SU-DHL-6 (cell line): ENCODE results near the gene PRXL2A.
A peak's percentile ranks its signal among the peaks of the same experiment; 100 is the strongest.

Experiments
- H2AFZ ChIP-seq: fragments of 200-600 bp; sonication (generic); 2 replicates; pipeline ENCODE4 v1.6.1; 2014; ENCODE audit warnings: low read depth, mild to moderate bottlenecking, moderate library complexity, mixed read lengths, antibody characterized with exemption, low read length; ENCODE audit not compliant: severe bottlenecking
- H3F3A ChIP-seq: fragments of 200-600 bp; shearing (Covaris generic); 2 replicates; pipeline ENCODE4 v1.6.0; 2016; ENCODE audit warnings: antibody characterized with exemption, mild to moderate bottlenecking; ENCODE audit not compliant: insufficient read depth
- H3K27ac ChIP-seq: fragments of 200-600 bp; sonication (generic); 2 replicates; pipeline ENCODE4 v1.5.1; 2016; ENCODE audit warnings: low read depth, mild to moderate bottlenecking, low read length, moderate library complexity, mixed read lengths
- H3K27me3 ChIP-seq: fragments of 200-600 bp; sonication (generic), shearing (Covaris generic); 2 replicates; pipeline ENCODE4 v1.6.0; 2014; ENCODE audit warnings: mild to moderate bottlenecking, low read length
- H3K36me3 ChIP-seq: fragments of 200-600 bp; sonication (generic); 2 replicates; pipeline ENCODE4 v1.6.1; 2014; ENCODE audit warnings: mild to moderate bottlenecking, low read length, mixed read lengths
- H3K4me2 ChIP-seq: fragments of 300-600, 200-600 bp; shearing (Covaris generic), sonication (generic); 2 replicates; pipeline ENCODE4 v1.6.0; 2014; ENCODE audit warnings: low read length, low read depth, mild to moderate bottlenecking; ENCODE audit not compliant: poor library complexity, severe bottlenecking
- H3K4me3 ChIP-seq: fragments of 200-600 bp; sonication (generic); 2 replicates; pipeline ENCODE4 v1.5.1; 2014; ENCODE audit warnings: antibody characterized with exemption, low read length, mild to moderate bottlenecking, mixed read lengths; ENCODE audit not compliant: insufficient read depth, poor library complexity, severe bottlenecking
- H3K79me2 ChIP-seq: fragments of 200-600 bp; sonication (generic); 2 replicates; pipeline ENCODE4 v1.6.1; 2014; ENCODE audit warnings: mild to moderate bottlenecking, low read length, moderate library complexity; ENCODE audit not compliant: insufficient read depth
- H3K9ac ChIP-seq: fragments of 200-600 bp; sonication (generic); 2 replicates; pipeline ENCODE4 v1.7.0; 2014; ENCODE audit warnings: mild to moderate bottlenecking, low read length
- H3K9me2 ChIP-seq: fragments of 200-600 bp; sonication (generic); replicated peaks from 2 replicates; pipeline ENCODE4 v1.6.1; 2014; ENCODE audit warnings: low read length; ENCODE audit not compliant: insufficient read depth
- H3K9me3 ChIP-seq: fragments of 200-600 bp; sonication (generic); 2 replicates; pipeline ENCODE4 v1.6.1; 2014; ENCODE audit warnings: low read length, mixed read lengths; ENCODE audit not compliant: insufficient read depth
- H4K20me1 ChIP-seq: fragments of 200-600 bp; sonication (generic); 2 replicates; pipeline ENCODE4 v1.6.1; 2014; ENCODE audit warnings: low read depth, mild to moderate bottlenecking, antibody characterized with exemption, low read length, moderate library complexity, mixed read lengths
- EZH2phosphoT487 ChIP-seq: fragments of 200-600 bp; sonication (generic), shearing (Covaris generic); conservative IDR thresholded peaks from 2 replicates; pipeline ENCODE4 v1.6.1; 2018; ENCODE audit warnings: mild to moderate bottlenecking, antibody characterized with exemption, low read length, moderate library complexity, mixed read lengths
- TF ChIP-seq, protein P1 (sequence below): fragments of 200-600 bp; sonication (generic); IDR thresholded peaks from one replicate; pipeline ENCODE4 v1.5.1; 2017; ENCODE audit warnings: antibody characterized with exemption, mild to moderate bottlenecking, low read length, moderate library complexity; ENCODE audit not compliant: insufficient read depth, poor library complexity, severe bottlenecking

Gene PRXL2A

DNA sequence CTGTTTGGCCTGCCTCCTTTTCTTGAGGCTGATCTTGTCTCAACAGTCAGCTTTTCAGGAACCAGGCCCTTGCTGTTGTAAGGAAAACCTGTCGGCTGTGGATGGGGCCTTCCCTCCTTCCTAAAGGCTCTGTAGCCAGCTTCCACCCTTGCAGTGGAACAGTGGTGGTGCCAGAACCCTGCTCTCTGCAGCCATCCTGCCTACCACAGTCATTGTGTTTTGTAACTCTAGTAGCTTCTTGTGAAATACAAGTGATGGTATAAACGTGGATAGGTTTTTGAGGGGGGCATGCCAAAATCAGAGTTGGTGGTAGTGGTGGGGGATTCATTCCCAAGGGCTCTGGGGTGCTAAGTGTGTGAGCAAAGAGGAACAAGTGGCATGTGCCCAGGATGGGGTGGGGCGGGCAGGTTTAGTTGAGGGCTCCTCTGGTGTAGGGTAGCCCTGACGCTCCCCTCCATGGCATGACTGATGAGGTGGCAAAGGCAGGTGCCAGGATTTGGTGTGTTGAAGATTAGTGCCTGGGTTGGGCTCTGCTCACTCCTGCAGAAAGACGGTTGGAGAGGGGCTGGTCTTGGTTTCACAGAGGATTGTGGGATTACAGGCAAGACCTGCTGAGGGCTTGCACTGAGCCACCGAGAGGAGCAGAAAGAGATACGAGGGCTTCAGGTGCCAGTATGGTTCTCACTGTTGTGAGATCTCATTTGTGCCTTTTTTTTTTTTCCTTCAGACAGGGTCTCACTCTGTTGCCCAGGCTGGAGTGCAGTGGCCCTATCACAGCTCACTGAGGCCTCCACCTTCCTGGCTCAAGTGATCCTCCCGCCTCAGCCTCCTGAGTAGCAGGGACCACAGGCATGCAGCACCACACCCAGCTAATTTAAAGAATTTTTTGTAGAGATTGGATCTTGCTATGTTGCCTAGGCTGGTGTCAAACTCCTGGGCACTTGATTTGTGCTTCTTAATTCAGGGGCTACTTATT lies 53.1 kb downstream of the PRXL2A start:
- no peak overlapping the region for H2AFZ ChIP-seq

DNA sequence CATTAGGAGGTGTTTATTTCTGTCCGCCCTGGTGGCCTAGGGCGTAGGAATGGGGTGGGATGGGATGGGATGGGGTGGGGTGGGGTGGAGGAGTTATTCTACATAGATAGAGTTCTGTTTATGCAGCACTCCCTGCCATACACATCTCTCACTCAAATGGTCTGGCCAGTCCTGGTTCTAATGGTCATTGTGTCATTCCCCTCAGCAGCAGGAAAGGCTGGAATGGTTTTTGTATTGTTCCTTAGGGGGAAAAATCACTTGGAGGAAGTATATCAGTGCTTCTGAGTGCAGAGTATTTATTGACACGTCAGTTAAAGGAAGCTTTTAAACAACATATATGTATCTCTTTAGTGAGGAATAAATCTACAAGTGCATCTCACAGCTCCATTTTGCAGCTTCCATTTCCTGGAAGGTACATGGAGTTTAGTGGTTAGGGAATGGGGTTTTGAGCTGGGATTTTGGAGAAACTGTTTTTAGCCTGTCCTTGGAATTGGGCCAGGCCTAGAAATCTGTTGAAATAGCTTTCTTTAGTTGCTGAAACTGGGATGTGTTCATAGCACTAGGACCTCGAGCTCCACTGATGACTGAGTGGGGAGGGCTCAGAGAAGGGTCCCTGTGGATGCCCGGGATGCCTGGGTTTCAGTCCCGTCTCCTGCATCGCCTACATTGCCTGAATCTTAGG lies 54.1 kb downstream of the PRXL2A start:
- Histone ChIP-seq H3K4me3 (no peak overlapping the region), H3K4me2 (no peak overlapping the region), H3K36me3 (no peaks in the 10 kb centered on the region), H3K27me3 (no peaks in the 10 kb centered on the region), H3K9ac (no peak overlapping the region), H2AFZ (no peak overlapping the region), H4K20me1 (no peaks in the 10 kb centered on the region), H3K79me2 (no peaks in the 10 kb centered on the region), H3K27ac (peak overlapping the region; percentile 28; the same call in 1 of the 2 replicates), H3K9me2 (no peaks in the 10 kb centered on the region), H3F3A (no peaks in the 10 kb centered on the region), H3K9me3 (no peaks in the 10 kb centered on the region)
- no peak for TF ChIP-seq EZH2phosphoT487
- TF ChIP-seq, protein P1, sequence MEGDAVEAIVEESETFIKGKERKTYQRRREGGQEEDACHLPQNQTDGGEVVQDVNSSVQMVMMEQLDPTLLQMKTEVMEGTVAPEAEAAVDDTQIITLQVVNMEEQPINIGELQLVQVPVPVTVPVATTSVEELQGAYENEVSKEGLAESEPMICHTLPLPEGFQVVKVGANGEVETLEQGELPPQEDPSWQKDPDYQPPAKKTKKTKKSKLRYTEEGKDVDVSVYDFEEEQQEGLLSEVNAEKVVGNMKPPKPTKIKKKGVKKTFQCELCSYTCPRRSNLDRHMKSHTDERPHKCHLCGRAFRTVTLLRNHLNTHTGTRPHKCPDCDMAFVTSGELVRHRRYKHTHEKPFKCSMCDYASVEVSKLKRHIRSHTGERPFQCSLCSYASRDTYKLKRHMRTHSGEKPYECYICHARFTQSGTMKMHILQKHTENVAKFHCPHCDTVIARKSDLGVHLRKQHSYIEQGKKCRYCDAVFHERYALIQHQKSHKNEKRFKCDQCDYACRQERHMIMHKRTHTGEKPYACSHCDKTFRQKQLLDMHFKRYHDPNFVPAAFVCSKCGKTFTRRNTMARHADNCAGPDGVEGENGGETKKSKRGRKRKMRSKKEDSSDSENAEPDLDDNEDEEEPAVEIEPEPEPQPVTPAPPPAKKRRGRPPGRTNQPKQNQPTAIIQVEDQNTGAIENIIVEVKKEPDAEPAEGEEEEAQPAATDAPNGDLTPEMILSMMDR, result no peak

More for the DNA sequence above, 53.1 kb downstream of the PRXL2A start:
- Histone ChIP-seq H3K27ac (no peak overlapping the region), H4K20me1 (no peaks in the 10 kb centered on the region), H3K27me3 (no peaks in the 10 kb centered on the region), H3K9me3 (no peaks in the 10 kb centered on the region), H3K9ac (no peak overlapping the region), H3K4me3 (no peak overlapping the region), H3F3A (no peaks in the 10 kb centered on the region), H3K36me3 (no peaks in the 10 kb centered on the region), H3K9me2 (no peaks in the 10 kb centered on the region), H3K4me2 (no peak overlapping the region), H3K79me2 (no peaks in the 10 kb centered on the region)
- TF ChIP-seq, protein P1, result no peak
- TF ChIP-seq EZH2phosphoT487, result no peak

GRCh38 chr10:80462981-80463741 lies 54.8 kb downstream of the PRXL2A start:
- no peak overlapping the region for H2AFZ ChIP-seq
- H4K20me1 ChIP-seq, result no peaks in the 10 kb centered on the region; the same call in 1 of the 2 replicates
- H3K9me3 ChIP-seq, result no peaks in the 10 kb centered on the region
- TF ChIP-seq EZH2phosphoT487, result no peak
- TF ChIP-seq, protein P1, result no peak
- H3K4me2 ChIP-seq, result peak overlapping the region; percentile 35
- H3K36me3 ChIP-seq, result no peaks in the 10 kb centered on the region
- no peak overlapping the region for H3K9ac ChIP-seq
- no peaks in the 10 kb centered on the region for H3K79me2 ChIP-seq
- H3K27ac ChIP-seq, result peak overlapping the region; percentile 28
- no peaks in the 10 kb centered on the region for H3K9me2 ChIP-seq
- H3F3A ChIP-seq, result no peaks in the 10 kb centered on the region
- no peak overlapping the region for H3K4me3 ChIP-seq
- no peaks in the 10 kb centered on the region for H3K27me3 ChIP-seq
